GM18867 (cell line): ENCODE results near the gene CHRM4.

Experiments used
- ATAC-seq: cut with Tn5 transposase; IDR thresholded peaks from one replicate; pipeline ENCODE4 v1.9.1; 2021; ENCODE audit warnings: mild to moderate bottlenecking, moderate library complexity; ENCODE audit not compliant: unreplicated experiment

CHRM4 gene

DNA sequence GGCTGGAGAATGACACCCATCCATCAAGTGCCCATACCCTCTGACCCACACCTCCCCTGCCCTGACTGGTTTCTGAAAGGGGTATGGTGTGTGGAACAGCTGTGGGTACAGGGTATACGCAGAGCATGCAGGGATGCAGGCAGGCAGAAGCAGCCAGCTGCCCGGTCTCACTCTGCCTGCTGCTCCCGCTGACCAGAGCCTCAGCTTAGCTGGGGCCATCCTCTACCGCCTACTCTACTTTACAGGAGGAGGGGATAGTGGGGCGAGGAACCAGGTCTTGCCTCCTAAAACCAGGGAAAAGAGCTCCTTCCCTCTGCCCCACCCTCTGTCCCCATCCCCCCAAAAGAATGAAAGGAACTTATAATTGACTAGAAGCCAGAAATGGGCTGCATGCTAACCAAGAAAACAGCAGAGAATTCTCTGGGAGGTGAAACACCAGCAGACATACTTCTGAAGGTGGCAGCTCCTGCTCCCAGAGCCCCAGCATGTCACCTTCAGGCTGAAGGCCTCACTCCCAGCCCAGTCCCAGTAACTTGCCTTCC lies 13.0 kb upstream of the CHRM4 start:
- ATAC-seq, result no peak

DNA sequence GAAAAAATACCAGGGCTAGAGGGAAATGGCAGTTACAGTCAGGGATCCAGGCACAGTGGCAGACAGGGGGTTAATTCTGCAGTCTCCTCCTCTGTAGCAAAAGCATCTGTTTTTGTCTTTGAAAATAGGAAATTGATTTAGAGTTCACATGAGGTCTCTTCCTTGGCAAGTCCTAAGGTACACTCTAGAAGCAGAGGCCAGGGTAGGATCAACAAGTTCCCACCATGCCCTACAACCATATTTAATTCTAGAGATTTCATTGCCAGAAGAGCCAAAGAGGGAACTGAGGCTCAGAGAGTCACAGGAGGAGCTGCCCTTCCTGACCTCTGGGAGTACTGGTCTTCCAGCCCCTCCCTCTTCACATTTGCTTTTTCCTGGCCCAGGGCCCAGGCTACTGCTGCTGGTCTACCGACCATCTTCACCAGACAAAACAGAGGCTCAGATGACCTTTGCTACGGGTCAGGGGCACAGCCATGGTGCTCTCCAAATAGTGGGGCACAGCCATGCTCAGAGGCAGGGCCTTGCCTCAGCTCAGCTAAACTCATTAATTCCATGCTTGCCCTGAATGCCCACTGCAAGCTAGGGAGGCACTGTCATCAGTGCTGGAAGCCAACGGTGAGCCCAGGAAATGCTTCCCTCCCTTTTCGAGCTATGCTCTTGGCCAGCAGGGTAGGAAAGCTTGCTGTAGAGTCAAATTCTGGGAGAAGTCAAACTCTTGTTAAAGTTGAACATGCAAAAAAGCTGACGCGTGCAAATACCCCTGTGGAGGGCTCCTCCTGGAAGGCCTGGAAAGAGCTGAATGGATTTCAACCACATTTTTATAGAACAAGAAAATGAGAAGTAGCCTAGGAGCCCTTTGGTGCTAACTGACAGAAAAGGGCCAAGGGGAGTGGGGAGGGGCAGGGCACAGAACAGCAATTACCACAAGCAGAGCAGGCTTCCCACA lies 11.7 kb upstream of the CHRM4 start:
- ATAC-seq, result no peak

GRCh38 chr11:46397526-46397925 lies 6.0 kb upstream of the CHRM4 start:
- no peak for ATAC-seq

GRCh38 chr11:46393759-46394158 lies 2.2 kb upstream of the CHRM4 start:
- ATAC-seq, result no peak

DNA sequence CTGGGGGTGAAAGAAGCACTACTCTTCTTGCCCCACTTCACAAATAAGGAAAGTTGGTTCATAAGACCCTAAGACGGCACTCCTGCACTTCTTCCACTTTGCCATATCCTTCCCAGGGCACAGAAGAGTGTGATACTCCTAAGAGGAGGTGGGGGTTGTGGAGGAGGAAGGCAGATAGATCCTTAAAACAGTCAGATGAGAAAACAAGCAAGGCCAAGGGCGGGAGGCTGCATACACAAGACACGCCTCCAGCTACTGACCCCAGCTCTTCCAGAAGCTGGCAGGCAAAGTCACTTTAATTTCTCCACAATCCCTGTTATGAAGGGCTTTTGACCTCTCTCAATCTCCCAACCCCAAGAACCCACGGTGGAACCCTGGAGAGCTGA lies 1.6 kb upstream of the CHRM4 start:
- no peak for ATAC-seq

DNA sequence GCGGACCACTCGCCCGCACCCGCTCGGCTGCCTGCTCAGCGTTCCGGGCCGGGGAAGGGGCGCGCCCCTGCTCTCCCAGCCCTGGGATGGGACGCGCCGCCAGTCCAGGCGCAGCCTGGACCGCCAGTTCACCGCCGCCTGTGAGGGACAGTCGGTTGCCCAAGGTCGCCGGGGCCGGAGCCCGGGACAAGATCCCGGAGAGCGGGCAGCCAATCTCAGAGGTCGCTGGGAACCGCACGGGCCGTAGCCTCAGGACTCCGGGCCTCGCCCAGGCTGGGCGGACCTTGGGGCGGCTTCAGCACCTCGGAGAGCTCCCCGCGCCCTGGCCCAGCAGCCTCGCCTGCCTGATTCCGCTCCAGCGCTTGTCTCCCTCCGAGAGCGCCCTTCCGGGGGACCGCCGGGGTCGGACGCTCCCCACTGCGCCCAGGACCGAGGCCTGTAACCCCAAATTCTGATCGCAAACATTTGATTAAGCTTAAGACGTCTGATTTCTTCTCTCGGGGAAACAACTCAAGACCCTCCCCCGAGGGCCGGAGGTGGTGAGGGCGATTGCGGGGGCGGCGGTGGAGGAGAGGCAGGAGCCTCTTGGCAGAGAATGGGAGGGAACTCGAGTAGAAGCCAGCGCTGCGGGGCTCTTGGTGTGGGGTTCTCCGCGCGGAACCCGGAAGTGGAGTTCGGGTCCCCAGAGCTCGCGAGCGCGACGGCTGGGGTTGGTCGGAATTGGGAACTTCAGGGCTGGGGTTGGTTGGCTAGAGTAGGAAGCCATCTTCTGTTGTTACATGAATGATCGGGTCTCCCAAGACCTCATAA lies 1.1 kb upstream of the CHRM4 start:
- peak; percentile 64 for ATAC-seq

DNA sequence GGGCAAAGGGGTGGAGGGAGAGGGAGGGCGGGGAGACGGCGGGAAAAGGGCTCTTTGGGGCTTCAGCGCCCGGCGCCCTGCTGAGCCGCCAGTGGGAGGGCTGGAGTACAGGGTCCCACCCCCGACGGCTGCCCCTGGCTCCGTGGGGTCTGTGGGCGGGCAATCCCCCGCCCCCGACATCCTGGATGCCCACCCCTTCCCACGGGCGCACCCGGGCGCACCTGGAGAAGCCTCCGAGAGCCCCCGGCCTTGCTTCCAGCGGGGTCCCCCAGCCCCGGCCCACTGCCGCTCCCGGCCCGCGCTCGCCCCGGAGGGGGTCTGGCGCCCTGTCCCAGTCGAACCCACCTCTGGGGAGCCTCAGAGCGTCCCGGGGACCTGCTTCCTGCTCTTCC lies 394 bp downstream of the CHRM4 start:
- no peak for ATAC-seq

GRCh38 chr11:46390331-46391171 lies 1.0 kb downstream of the CHRM4 start:
- no peak for ATAC-seq

DNA sequence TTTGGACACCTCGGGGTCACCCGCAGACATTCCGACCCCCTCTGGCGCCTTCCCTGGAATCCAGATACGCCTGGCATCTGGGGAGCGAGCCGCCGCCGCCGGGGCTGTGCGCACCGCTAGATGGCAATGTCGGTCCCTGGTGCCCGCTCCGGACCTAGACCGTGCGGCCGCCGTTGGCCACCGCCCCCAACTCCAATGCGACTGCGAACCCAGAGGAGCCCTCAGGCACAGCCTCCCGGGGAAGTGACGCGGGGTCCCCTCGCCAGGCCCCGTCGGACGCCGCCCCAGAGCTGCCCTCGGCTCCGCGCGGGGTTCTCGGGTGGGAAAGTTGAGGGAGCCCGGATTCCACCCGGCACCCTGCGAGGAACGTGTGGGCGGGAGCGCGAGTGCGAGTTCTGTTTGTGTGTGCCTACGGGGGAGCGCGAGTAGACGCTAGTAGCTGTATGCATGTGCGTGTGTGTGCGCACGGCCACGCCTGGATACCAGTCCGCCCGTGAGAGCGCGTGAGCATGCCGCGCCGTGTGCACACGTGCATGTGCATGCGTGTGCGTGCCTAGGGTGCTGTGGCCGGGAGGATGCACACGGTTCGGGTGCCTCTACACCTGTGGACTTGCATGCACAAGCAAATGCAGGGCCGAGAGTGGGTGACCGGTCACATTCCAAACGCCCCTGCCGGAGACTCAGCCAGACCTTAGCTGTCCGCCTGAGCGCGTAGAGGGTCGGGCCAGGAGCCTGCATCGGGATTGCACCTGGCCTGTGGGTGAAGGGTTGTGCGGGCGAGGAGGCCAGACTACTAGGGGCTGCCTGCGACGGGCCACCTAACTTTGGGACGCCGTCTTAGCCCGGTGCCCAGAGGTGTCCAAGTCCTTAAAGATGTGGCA lies 1.9 kb downstream of the CHRM4 start:
- ATAC-seq, result peak; percentile 57

DNA sequence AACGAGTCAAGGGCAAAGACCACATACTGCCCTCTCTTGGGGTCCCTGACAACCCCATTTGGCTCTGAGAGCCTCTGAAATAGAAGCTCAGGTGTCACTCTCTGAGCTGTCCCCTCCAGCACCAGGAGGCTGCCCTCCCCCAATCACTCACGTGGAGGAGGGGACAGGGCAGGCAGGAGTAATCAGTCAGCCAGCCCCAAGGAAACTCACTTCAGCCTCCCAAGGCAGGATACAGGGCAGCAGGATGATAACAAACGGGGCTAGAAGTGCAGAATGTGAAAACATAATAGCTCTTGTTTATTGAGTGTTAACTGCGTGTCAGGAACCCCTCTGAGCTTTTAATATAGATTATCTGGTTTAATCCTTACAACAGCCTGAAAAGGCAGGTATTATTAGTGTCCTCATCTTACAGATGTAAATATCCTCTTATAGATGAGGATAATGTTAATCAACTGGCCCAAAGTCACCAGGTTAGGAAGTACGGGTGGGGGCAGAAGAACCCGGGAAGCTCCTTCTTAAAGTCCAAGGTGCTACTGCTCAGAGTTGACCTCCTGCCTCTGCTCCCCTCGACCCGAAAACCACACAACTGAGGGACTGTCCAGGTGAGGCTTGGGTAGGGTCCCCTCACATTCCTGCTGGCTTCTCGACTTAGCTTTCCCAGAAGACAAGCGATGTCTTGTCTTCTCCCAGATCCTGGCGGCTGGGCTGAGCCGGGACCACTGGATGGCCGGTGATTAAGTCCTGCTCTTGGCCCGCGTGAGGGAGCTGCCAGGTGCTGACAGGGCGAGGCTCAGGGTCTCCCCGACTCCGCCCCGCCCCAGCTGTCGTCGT lies 2.7 kb downstream of the CHRM4 start:
- no peak for ATAC-seq

- no peak for ATAC-seq
These were observed 3.5 kb downstream of the CHRM4 start for GRCh38 chr11:46387919-46388618.

GRCh38 chr11:46387456-46387855 lies 4.1 kb downstream of the CHRM4 start:
- no peak for ATAC-seq

DNA sequence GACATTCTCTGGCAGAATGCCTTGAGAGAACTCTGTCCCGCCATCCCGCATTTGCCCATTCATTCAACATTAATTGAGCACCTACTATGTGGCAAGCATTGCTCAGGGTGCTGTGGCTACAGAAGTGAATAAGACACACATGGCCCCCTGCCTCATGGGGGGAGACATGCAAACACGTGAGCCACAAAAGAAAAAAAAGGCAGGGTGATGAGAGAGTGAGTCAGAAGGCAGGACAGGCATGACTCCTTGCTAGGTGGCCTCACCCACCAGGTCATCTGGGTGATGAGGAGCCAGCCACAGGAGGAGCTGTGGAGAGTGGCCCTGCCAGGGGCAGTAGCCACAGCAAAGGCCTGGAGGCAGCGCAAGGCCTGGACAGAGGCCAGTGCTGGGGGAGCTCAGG lies 4.9 kb downstream of the CHRM4 start:
- ATAC-seq, result no peak

DNA sequence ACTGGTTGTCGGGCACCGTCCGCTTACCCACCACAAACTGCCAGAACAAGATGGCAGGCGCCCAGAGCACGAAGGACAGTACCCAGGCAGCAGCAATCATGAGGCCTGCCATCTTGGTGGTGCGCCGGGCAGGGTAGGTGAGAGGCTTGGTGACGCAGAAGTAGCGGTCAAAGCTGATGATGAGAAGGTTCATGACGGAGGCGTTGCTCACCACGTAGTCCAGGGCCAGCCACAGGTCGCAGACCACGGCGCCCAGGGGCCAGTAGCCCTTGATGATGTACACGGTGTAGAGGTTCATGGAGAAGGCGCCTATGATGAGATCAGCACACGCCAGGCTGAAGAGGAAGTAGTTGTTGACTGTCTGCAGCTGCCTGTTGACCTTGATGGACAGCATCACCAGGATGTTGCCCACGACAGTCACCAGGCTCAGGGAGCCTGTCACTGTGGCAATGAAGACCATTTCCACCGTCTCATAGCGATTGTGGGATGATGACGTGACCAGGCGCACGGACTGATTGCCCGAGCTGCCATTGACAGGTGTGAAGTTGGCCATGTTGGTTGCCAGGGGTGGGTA lies 5.5 kb downstream of the CHRM4 start:
- no peak for ATAC-seq

DNA sequence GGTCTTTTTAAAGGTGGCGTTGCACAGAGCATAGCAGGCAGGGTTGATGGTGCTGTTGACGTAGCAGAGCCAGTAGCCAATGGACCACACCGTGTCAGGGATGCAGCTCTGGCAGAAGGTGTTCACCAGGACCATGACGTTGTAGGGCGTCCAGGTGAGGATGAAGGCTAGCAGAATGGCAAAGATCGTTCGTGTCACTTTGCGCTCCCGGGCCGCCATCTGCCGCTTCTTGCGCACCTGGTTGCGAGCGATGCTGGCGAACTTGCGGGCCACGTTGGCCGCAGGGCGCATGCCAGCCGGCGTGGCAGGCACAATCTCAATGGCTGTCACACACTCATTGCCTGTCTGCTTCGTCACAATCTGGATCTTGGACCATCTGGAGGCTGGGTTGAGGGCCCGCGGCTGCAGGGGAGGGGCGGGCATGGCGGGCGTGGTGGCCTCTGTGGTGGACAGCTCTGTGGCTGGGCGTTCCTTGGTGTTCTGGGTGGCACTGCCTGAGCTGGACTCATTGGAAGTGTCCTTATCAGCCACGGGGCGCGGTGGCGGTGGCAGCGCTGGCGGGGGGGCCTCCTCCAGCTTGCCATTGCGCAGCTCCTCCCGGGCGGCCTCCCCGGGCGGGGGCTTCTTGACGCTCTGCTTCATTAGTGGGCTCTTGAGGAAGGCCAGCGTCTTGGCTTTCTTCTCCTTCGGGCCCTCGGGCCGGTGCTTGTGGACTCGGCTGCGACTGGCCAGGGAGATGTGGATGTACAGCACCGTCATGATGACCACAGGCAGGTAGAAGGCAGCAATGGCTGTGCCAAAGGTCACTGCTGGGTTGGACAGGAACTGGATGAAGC lies 6.2 kb downstream of the CHRM4 start:
- no peak for ATAC-seq

DNA sequence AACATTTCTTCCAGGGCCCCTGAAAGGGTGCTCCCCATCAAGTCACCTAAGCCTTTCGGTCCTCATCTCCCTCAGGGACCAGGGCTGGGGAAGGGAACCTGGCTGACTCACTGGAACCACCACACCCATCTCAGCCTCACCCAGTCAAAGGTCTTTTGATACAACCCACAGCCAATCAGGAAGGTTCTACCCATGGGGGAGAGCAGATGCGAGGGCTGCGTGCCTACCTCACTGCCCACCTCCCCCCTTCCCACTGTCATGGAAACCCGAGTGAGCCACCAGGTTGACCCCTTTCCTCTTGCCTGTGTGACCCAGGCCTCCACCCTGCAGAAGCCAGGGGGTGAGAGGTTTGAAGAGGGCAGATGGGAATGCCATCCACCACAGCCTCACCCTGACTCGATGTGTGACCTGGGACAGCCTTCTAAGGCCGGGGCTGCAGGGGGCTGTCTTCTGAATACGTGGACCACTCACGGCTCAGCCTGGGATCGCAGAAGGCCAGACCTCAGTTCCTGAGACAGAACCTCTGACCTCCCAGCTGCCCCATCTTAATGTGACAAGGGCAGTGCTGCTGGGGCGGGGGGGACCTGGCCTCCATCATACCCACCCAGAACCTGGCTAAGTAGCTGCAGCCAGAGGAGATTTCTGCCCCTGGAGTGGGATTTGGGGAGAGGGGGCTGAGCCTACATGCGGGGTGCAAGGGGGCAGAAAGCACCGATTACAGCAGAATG lies 7.4 kb downstream of the CHRM4 start:
- ATAC-seq, result no peak

GRCh38 chr11:46383404-46383758 lies 8.2 kb downstream of the CHRM4 start:
- ATAC-seq, result no peak
